ENCODE results near the gene RPLP1. TPM values are rescaled to one million over a fixed set of nuclear protein-coding genes. Genes with fewer than 3 reads are reported as not detected.

RPLP1 gene
- polyA plus RNA-seq, 1 of the 3 experiments (the other 2 are of a cell fraction): 1,792 TPM

- H3K4me1 ChIP-seq (ENCODE audit: control insufficient read depth in 1 of 2, insufficient read depth in 2 of 2, low read depth in 1 of 2, low read length in 1 of 2): peaks cover 7 to 9% of the 10 kb centered on the region in 2 experiments; a peak in 3 of 4 replicates
- no peaks in the 10 kb centered on the region for H3K36me3 ChIP-seq (replicated peaks in 1 of 2; ENCODE audit: control insufficient read depth in 1 of 2, insufficient read depth in 2 of 2, low read length in 1 of 2)
- H3K4me3 ChIP-seq (ENCODE audit: low read depth in 2 of 2, low read length in 1 of 2): no peak overlapping the region
- no peaks in the 10 kb centered on the region for H3K79me2 ChIP-seq (ENCODE audit: insufficient read depth)
- H3K27ac ChIP-seq (ENCODE audit: low read depth in 2 of 2, low read length in 1 of 2): 0 out of 4 replicates have a peak overlapping the region, but pooled peaks of 1 of the 2 experiments have one; percentile 23
- DNase-seq: peak; percentile 38
- no peaks in the 10 kb centered on the region for H3K27me3 ChIP-seq (ENCODE audit: insufficient read depth)
- no peak overlapping the region for H3K9ac ChIP-seq
- peak overlapping the region; percentile 44; the same call in 1 of the 2 replicates for H3K4me2 ChIP-seq
- no peaks in the 10 kb centered on the region for H4K20me1 ChIP-seq (ENCODE audit: insufficient read depth)
- CTCF ChIA-PET: interaction anchor here (1.3 to 4.3 kb wide), 3 partner anchors 8 to 409 kb away, joined by 4 to 27 read pairs (median 16); no protein-coding TSS in a partner anchor
- WGBS (ENCODE audit: low lambda C conversion rate): 60% methylated on average over 18 of the region's 19 CpGs
- H3F3A ChIP-seq (replicated peaks; ENCODE audit: insufficient read depth): peaks cover 8% of the 10 kb centered on the region
- POLR2A ChIA-PET: interaction anchor here (0.7 kb wide), 1 partner anchor 16 kb away, joined by 3 read pairs; the partner anchor contains the start of gene RPLP1
- TF ChIP-seq PBX3 (IDR thresholded peaks at IDR 0.05) (no peak), ZBTB33 (IDR thresholded peaks at IDR 0.05; ENCODE audit: borderline replicate concordance, low read depth) (no peak), TEAD4 (IDR thresholded peaks at IDR 0.05; ENCODE audit: borderline replicate concordance, insufficient read depth) (no peak), FOXM1 (IDR thresholded peaks at IDR 0.05; ENCODE audit: low read depth) (no peak), RXRA (IDR thresholded peaks at IDR 0.05; ENCODE audit: borderline replicate concordance, low read depth) (peak; percentile 35; the same call in 1 of the 2 replicates), POLR2AphosphoS5 (IDR thresholded peaks at IDR 0.05; ENCODE audit: low read depth, low read length) (no peak), IRF3 (IDR thresholded peaks at IDR 0.05; ENCODE audit: low read depth, low read length) (no peak), RCOR1 (IDR thresholded peaks at IDR 0.05; ENCODE audit: low read length) (no peak), RFX5 (IDR thresholded peaks at IDR 0.05; ENCODE audit: low read length) (no peak), TCF12 (IDR thresholded peaks at IDR 0.05) (peak; percentile 54; the same call in 1 of the 2 replicates), NRF1 (IDR thresholded peaks at IDR 0.05; ENCODE audit: low read depth, low read length) (no peak), FOXJ3 (CRISPR knock-in tag; IDR thresholded peaks at IDR 0.05) (no peak), SMC3 (IDR thresholded peaks at IDR 0.05; ENCODE audit: low read depth, low read length) (no peak), ELF1 (IDR thresholded peaks at IDR 0.05) (no peak), JUND (IDR thresholded peaks at IDR 0.05) (peak; percentile 53; the same call in 1 of the 2 replicates), USF1 (IDR thresholded peaks at IDR 0.05; ENCODE audit: borderline replicate concordance, low read depth) (no peak), FOSL2 (IDR thresholded peaks at IDR 0.05; ENCODE audit: borderline replicate concordance, low read depth) (peak; percentile 68), EP300 (IDR thresholded peaks at IDR 0.05; ENCODE audit: borderline replicate concordance in 1 of 2, low read depth in 1 of 2, low read length in 1 of 2) (no peak), NFIC (IDR thresholded peaks at IDR 0.05; ENCODE audit: borderline replicate concordance) (peak; percentile 63)
- H3K9me2 ChIP-seq: no peaks in the 10 kb centered on the region
- H3K9me3 ChIP-seq: no peaks in the 10 kb centered on the region
- H2AFZ ChIP-seq (ENCODE audit: low read depth): peak overlapping the region; percentile 41; the same call in 1 of the 2 replicates
These were observed 15.9 kb downstream of the RPLP1 start for GRCh38 chr15:69468241-69469121.
